ENCODE measurements around the gene SMG1. TPM values are rescaled to one million over a fixed set of nuclear protein-coding genes. Genes with fewer than 3 reads are reported as not detected.

SMG1 gene
- total RNA-seq, 1 donor from 2014 or later, result 41.2 TPM

- peaks cover 36% of the 10 kb centered on the region for H3K4me1 ChIP-seq
- no peak overlapping the region for H3K4me3 ChIP-seq
- DNase-seq, result no peak
- peaks cover 73% of the 10 kb centered on the region for H3K36me3 ChIP-seq
- intact Hi-C loops (cut with micrococcal nuclease), result no loop called here
- H3K27ac ChIP-seq (replicated peaks), result no peak overlapping the region
- no peaks in the 10 kb centered on the region for H3K9me3 ChIP-seq (replicated peaks)
- no peak for TF ChIP-seq CTCF (IDR thresholded peaks at IDR 0.05; ENCODE audit: borderline replicate concordance)
- no peaks in the 10 kb centered on the region for H3K27me3 ChIP-seq (ENCODE audit: low read depth)
Observed at GRCh38 chr16:18792836-18793433, 133.3 kb downstream of the SMG1 start.

GRCh38 chr16:18789850-18790706, 136.1 kb downstream of the SMG1 start, which contains the start of gene RPS15A:
Gene RPS15A (minus strand): TSS chr16:18790334. CDS start chr16:18789113, 1,221 bp downstream.
- no peaks in the 10 kb centered on the region for H3K27me3 ChIP-seq (ENCODE audit: low read depth)
- H3K9me3 ChIP-seq (replicated peaks), result no peaks in the 10 kb centered on the region
- TF ChIP-seq CTCF (IDR thresholded peaks at IDR 0.05; ENCODE audit: borderline replicate concordance), result no peak
- peak within 1 kb of the TSS; percentile 97 for H3K4me3 ChIP-seq
- H3K36me3 ChIP-seq, result peaks cover 73% of the 10 kb centered on the region
- DNase-seq, result peak; percentile 93
- intact Hi-C loops (cut with micrococcal nuclease), result no loop called here
- peak within 1 kb of the TSS; percentile 84 for H3K27ac ChIP-seq (replicated peaks)
- peaks cover 56% of the 10 kb centered on the region for H3K4me1 ChIP-seq

GRCh38 chr16:18789515-18789849, 136.7 kb downstream of the SMG1 start:
- Histone ChIP-seq H3K4me1 (peaks cover 62% of the 10 kb centered on the region), H3K36me3 (peaks cover 74% of the 10 kb centered on the region), H3K27me3 (ENCODE audit: low read depth) (no peaks in the 10 kb centered on the region), H3K9me3 (replicated peaks) (no peaks in the 10 kb centered on the region), H3K27ac (replicated peaks) (peak overlapping the region; percentile 84), H3K4me3 (peak overlapping the region; percentile 97)
- no peak for TF ChIP-seq CTCF (IDR thresholded peaks at IDR 0.05; ENCODE audit: borderline replicate concordance)
- no peak for DNase-seq
- intact Hi-C loops (cut with micrococcal nuclease), result no loop called here

- Histone ChIP-seq H3K27me3 (ENCODE audit: low read depth) (no peaks in the 10 kb centered on the region), H3K4me1 (peaks cover 67% of the 10 kb centered on the region), H3K27ac (replicated peaks) (peak overlapping the region; percentile 84), H3K4me3 (peak overlapping the region; percentile 97), H3K9me3 (replicated peaks) (no peaks in the 10 kb centered on the region), H3K36me3 (peaks cover 74% of the 10 kb centered on the region)
- TF ChIP-seq CTCF (IDR thresholded peaks at IDR 0.05; ENCODE audit: borderline replicate concordance), result no peak
- intact Hi-C loops (cut with micrococcal nuclease), result no loop called here
- no peak for DNase-seq
Observed at GRCh38 chr16:18788828-18789514, 137.2 kb downstream of the SMG1 start.

GRCh38 chr16:18784917-18785623, 141.1 kb downstream of the SMG1 start:
- Histone ChIP-seq H3K4me1 (peaks cover 68% of the 10 kb centered on the region), H3K36me3 (peaks cover 65% of the 10 kb centered on the region), H3K9me3 (replicated peaks) (no peaks in the 10 kb centered on the region), H3K27ac (replicated peaks) (no peak overlapping the region), H3K4me3 (peak overlapping the region; percentile 7), H3K27me3 (ENCODE audit: low read depth) (no peaks in the 10 kb centered on the region)
- DNase-seq, result no peak
- no peak for TF ChIP-seq CTCF (IDR thresholded peaks at IDR 0.05; ENCODE audit: borderline replicate concordance)
- intact Hi-C loops (cut with micrococcal nuclease), result no loop called here

Measured in left ventricle myocardium inferior (tissue), 1 donor.